DMS 273 treated with DMSO at 0.1 percent for 48 hours (cell line): ENCODE measurements around the gene LRRTM4.
"Not testable (repeated sequence)": the region's sequence is repeated elsewhere in the genome, so short reads cannot be mapped to it uniquely, and the experiment has no call there.

Experiments used
- DNase-seq: peaks from one replicate; lab custom pipeline; 2025; lab: John Stamatoyannopoulos, UW

LRRTM4 gene

DNA sequence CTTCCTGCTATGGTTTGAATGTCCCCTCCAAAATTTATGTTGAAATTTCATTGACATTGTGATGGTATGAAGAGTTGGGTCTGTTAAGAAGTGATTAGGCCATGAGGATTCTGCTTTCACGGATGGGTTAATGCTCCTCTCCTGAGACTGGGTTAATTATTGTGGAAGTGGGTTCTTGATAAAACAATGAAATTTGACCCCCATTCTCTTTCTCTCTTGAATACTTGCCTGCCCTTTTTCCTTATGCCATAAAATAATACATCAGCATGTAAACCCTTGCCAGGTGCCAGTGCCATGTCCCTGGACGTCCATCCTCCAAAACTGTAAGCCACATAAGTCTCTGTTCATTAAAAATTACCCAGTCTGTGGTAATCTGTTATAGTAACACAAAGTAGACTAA is 352.8 kb downstream of the LRRTM4 start:
- DNase-seq, result no peak

DNA sequence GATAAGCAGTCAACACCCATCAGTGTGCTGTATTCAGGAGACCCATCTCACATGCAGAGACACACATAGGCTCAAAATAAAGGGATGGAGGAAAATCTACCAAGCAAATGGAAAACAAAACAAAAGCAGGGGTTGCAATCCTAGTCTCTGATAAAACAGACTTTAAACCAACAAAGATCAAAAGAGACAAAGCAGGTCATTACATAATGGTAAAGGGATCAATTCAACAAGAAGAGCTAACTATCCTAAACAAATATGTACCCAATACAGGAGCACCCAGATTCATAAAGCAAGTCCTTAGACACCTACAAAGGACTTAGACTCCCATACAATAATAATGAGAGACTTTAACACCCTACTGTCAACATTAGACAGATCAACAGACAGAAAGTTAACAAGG is 358.2 kb downstream of the LRRTM4 start:
- DNase-seq, result not testable (repeated sequence)

- DNase-seq, result no peak
Observed at GRCh38 chr2:77161009-77161408, 361.2 kb downstream of the LRRTM4 start.

DNA sequence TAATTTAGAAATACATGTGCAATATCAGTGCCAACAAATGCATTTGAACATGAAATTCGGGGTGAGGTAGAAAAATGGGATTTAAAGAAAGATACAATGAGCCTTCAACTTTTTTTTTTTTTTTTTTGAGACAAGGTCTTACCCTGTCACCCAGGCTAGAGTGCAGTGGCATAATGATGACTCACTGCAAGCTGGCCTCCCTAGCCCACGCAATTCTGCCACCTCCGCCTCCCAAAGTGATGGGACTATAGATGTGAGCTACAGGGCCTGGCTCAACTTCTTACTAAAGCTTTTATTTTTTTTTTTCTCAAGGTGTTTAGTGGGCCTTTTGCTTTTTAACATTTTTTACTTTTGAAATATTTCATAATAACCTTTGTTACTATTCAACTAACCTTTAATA is 365.6 kb downstream of the LRRTM4 start:
- no peak for DNase-seq

DNA sequence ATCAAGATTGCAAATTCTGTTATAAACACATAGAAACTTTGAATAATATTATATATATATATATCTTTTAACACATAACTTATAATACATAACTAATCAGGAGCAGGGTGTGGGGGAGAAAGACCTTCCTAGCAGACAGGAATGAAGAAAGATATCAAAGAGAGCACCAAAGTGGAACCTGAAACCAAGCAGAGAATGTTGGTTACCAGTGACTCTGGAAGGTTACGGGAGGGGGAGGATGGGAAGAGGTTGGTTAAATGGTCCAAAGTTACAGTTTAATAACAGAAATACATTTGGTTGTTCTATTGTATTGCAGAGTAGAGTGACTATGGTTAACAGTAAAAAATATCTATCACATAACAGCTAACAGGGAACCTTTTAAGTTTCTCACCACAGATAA is 366.7 kb downstream of the LRRTM4 start:
- DNase-seq, result no peak

GRCh38 chr2:77149565-77149964 is 372.6 kb downstream of the LRRTM4 start:
- no peak for DNase-seq

- no peak for DNase-seq
Observed at GRCh38 chr2:77147153-77147552, 375.0 kb downstream of the LRRTM4 start.

- no peak for DNase-seq
Observed at GRCh38 chr2:77144772-77145171, 377.4 kb downstream of the LRRTM4 start.

DNA sequence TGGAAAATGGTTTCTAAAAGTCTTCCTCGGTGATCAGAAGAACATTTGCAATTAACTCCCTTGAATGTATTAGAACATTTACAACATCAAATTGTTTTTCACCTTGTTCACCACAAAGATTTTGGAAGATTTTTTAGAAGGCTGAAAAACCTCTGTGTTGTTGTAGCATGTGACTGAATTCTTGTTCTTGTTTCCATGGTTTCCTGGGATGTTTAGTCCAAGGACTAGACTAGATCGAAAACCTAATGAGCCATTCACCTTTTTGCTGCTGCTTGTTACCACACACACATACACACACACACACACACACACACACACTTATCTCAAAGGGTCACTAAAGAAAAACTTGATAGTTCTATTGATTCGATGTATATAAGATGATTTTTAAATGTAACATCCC is 380.0 kb downstream of the LRRTM4 start:
- DNase-seq, result no peak

DNA sequence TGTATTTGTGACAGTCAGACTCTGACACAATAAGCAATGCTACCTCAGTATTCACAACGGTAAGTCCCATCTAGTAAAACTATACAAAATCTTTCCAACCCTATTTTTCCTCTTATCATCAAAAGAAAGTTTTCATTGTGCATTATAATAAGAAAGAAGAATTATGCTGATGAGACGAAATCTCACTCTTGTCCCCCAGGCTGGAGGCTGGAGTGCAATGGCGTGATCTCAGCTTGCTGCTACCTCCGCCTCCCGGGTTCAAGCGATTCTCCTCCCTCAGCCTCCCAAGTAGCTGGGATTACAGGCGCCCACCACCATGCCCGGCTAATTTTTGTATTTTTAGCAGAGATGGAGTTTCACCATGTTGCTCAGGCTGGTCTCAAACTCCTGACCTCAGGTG is 393.7 kb downstream of the LRRTM4 start:
- DNase-seq, result not testable (repeated sequence)

GRCh38 chr2:77127345-77127744 is 394.8 kb downstream of the LRRTM4 start:
- no peak for DNase-seq

- DNase-seq, result no peak
Observed at GRCh38 chr2:77121518-77121917, 400.7 kb downstream of the LRRTM4 start.

DNA sequence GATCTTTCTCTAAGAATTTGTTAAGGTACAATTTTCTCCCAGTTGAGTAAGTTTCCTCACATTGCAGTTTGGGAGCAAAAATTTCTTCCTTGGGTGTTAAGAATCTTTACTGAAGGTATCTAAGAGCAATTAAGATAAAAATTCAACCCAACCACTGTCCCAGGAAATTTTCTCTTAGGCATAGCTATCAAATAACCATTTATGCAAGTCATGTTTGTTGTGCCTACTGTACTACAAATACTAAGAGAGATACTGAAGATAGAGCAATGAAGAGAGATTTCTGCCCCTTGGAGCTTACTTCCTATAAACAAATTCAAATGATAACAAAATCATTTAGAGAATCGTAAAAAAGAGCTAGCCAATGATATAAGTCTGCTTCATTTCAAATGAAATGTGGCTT is 402.8 kb downstream of the LRRTM4 start:
- DNase-seq, result no peak

DNA sequence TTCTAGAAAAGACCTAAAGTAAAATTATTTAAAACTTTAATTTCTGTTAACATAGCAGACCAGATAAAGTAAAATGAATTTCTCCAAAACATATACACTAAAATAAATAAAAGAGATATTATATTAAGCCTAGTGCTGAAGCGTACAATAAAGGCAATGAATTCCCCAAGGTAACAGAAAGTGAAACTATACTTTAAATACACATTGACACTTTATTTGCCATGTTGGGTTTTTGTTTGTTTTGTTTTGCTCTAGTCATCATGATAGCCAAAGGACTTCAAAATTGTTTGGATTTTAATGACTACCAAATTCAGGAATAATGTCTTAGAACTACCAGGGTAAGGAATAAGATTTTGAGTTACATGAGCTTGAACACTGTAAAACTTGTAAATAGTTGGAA is 413.3 kb downstream of the LRRTM4 start:
- no peak for DNase-seq

DNA sequence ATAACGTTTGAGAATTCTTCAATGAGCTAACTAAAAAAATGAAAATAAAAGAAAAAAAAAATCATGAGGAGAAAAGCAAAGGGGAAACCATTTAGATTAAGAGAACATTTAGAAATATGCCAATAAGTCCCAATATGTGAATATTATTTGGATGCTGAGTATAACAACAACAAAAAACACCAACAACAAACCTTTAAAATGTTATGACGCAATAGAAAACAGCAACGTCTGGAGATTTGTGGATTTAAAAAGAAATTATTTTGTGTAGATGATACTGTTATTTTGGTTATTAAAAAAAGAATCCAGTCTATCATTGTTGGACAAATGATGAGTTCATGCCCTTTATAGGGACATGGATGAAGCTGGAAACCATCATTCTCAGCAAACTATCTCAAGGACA is 417.2 kb downstream of the LRRTM4 start:
- no peak for DNase-seq

DNA sequence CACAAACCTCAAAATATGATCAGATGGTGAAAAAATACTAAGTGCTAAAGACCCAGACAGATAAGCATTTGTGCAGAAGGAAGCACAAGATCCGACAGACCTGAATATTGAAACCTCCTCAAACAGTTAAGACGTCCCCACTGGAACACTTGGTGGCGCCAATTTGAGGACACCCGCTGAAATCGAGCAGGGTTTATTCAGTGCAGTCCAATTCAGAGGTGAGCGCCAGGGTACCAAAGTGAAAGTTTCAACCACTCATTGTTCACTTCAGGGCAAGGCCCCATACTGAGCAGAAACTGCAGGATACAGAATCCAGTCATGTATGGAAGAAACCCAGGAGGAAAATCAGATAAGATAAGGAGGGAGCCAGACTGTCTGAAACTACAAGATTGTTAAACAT is 417.6 kb downstream of the LRRTM4 start:
- DNase-seq, result no peak

GRCh38 chr2:77102927-77103326 is 419.2 kb downstream of the LRRTM4 start:
- DNase-seq, result no peak

DNA sequence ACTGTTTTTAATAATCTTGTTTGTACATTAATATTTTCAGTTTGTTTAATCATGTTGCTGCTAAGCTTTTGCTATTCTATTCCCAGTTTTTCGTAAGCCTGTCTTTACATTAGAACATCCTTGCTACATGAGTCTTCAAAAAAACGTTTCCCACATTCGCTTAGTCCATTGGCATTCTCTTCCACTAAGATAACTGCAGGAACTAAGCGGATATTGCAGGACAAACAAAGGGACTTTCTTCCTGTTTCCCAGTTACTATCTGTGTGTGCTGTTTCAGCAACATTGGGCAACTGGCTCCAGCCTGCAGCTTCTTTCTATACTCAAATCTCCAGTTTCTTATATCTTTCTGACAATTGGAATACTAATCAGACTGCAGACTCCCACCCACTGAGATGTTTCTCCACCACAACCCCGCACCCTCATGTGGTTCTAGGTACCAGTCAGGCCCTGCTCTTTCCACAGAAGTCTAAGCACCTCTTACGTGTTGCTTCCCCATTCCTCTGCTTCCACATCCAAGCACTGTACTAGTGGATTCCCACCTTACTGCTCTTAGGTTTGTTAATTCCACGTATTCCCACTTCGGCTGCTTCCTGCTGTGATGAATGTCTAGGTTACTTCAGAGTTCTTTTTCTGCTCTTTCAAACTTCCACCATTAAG is 420.3 kb downstream of the LRRTM4 start:
- no peak for DNase-seq

GRCh38 chr2:77099961-77100360 is 422.2 kb downstream of the LRRTM4 start:
- no peak for DNase-seq

DNA sequence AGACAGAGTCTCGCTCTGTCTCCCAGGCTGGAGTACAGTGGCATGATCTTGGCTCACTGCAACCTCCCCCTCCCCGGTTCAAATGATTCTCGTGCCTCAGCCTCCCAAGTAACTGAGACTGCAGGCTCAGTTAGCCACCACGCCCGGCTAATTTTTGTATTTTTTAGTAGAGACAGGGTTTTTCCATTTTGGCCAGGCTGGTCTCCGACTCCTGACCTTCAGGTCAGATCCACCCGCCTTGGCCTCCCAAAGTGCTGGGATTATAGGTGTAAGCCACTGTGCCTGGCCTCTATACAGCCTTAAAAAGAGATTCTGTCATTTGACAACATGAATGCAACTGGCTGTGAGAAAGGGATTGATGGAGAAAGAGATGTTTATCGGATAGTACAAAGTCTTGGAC is 426.7 kb downstream of the LRRTM4 start:
- not testable (repeated sequence) for DNase-seq

DNA sequence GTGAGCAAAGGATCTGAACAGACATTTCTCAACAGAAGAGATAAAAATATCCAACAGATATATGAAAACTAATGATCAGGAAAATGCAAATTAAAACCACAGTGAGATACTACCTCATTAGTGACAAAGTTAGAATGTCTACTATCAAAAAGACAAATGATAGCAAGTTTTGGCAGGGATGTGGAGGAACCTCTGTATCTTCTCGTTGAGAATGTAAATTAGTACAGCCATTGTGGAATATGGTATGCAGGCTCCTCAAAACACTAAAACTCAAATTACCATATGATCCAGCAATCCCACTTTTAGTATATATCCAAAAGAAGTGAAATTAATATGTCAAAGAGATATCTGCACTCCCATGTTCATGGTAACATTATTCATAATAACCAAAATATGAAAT is 427.1 kb downstream of the LRRTM4 start:
- no peak for DNase-seq

- not testable (repeated sequence) for DNase-seq
Observed at GRCh38 chr2:77088424-77088823, 433.8 kb downstream of the LRRTM4 start.

DNA sequence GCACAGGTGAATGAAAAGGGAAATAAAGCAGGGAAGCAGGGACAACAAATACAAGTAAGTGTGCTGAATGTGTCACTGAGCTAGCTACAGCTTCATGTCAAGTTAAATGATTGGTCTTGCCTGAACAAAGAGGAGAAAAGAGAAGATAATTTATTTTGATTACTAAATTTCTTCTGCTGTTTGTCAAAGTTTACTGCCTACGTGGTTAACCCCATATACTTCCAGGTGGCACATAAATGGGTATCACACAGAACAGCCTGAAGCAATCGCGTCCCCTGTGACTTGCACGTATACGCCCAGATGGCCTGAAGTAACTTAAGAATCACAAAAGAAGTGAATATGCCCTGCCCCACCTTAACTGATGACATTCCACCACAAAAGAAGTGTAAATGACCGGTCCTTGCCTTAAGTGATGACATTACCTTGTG is 434.2 kb downstream of the LRRTM4 start:
- no peak for DNase-seq

- no peak for DNase-seq
Observed at GRCh38 chr2:77086478-77086877, 435.7 kb downstream of the LRRTM4 start.

DNA sequence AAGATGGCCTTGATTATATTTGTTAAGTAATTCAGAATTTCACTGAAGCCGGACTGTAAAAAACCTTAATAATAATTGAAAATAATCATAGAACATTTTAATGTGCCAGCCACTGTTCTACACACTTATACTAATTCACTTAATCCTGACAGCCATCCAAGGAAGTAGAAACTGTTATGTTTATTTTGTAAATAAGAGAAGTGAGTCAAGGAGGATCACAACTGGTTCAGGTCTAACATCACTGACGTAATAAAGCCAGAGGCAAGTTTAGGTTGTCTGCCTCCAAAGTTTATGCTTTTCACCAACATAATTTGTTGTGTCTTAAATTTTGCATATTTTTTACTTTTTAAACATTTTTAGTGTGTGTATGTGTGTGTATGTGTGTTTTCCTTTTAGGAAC is 436.1 kb downstream of the LRRTM4 start:
- DNase-seq, result no peak
